Left renal pelvis (tissue), 4 donors: ENCODE measurements around the gene DAPK3. TPM values are rescaled to one million over a fixed set of nuclear protein-coding genes. Genes with fewer than 3 reads are reported as not detected.
"Not testable (repeated sequence)": the region's sequence is repeated elsewhere in the genome, so short reads cannot be mapped to it uniquely, and the experiment has no call there.

Experiments
- DNase-seq, 4 donors: peaks; one replicate each; pipeline ENCODE4 v3.0.0-alpha.2; 2013; ENCODE audit warnings: low read depth in 4 of 4, low spot score in 3 of 4
- polyA plus RNA-seq, 4 donors: library from polyadenylated mRNA; unstranded; fragments of 120-200 nt; gene quantifications; one replicate each; pipeline ENCODE4 v1.2.1, GENCODE V29; 2013; ENCODE audit not compliant: insufficient read length in 4 of 4

Gene DAPK3
- polyA plus RNA-seq, 4 donors = 36.6 to 48.0 (median 40.4) TPM

GRCh38 chr19:4007021-4007835 lies 36.3 kb upstream of the DAPK3 start, which contains the start of gene PIAS4:
PIAS4 (plus strand) TSS chr19:4007736; CDS start chr19:4007761, 25 bp downstream.
- DNase-seq = peak in 3 of 4 donors; percentile 93 to 94 (median 93)

GRCh38 chr19:4005436-4005835 lies 34.5 kb upstream of the DAPK3 start:
- DNase-seq = not testable (repeated sequence)

DNA sequence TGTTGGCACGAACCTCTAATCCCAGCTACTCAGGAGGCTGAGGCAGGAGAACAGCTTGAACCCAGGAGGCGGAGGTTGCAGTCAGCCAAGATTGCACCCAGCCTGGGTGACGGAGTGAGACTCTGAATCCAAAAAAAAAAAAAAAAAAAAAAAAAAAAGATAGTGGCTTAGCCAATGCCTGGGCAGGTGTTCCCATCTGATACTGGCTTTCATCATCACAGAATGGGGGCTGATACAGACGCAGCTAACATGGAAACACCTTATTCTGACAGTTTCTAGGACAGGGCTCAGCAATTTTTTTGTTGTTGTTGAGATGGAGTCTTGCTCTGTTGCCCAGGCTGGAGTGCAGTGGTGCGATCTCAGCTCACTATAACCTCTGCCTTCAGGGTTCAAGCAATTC lies 29.9 kb upstream of the DAPK3 start:
- not testable (repeated sequence) for DNase-seq

DNA sequence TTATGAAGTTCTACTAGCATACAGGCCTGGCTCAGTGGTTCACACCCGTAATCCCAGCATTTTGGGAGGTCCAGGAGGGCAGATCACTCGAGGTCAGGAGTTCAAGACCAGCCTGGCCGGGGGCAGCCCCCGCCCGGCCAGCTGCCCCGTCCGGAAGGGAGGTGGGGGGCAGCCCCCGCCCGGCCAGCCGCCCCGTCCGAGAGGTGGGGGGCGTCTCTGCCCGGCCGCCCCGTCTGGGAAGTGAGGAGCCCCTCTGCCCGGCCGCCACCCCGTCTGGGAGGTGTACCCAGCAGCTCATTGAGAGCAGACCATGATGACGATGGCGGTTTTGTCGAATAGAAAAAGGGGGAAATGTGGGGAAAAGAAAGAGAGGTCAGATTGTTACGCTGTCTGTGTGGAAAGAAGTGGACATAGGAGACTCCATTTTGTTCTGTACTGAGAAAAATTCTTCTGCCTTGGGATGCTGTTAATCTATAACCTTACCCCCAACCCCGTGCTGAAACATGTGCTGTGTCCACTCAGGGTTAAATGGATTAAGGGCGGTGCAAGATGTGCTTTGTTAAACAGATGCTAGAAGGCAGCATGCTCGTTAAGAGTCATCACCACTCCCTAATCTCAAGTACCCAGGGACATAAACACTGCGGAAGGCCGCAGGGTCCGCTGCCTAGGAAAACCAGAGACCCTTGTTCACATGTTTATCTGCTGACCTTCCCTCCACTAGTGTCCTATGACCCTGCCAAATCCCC lies 27.9 kb upstream of the DAPK3 start:
- DNase-seq = not testable (repeated sequence)

DNA sequence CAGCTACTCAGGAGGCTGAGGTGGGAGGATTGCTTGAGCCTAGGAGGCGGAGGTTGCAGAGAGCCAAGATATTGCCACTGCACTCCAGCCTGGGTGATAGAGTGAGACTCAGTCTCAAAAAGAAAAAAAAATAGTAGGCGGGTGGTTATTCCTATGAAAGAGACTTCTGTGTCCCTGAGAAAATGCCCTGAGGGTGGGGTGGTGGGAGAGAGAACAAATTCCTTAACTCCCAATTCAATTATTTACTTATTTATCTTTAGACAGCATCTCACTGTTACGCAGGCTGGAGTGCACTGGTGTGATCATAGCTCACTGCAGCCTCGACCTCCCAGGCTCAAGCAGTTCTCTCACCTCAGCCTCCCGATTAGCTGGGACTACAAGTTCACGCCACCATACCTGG lies 24.7 kb upstream of the DAPK3 start:
- DNase-seq = no peak

GRCh38 chr19:3990815-3991117 lies 19.9 kb upstream of the DAPK3 start:
- no peak for DNase-seq

- DNase-seq = peak in 2 of 4 donors; percentile 65 to 71
Measured at GRCh38 chr19:3987619-3988371, 16.9 kb upstream of the DAPK3 start.

DNA sequence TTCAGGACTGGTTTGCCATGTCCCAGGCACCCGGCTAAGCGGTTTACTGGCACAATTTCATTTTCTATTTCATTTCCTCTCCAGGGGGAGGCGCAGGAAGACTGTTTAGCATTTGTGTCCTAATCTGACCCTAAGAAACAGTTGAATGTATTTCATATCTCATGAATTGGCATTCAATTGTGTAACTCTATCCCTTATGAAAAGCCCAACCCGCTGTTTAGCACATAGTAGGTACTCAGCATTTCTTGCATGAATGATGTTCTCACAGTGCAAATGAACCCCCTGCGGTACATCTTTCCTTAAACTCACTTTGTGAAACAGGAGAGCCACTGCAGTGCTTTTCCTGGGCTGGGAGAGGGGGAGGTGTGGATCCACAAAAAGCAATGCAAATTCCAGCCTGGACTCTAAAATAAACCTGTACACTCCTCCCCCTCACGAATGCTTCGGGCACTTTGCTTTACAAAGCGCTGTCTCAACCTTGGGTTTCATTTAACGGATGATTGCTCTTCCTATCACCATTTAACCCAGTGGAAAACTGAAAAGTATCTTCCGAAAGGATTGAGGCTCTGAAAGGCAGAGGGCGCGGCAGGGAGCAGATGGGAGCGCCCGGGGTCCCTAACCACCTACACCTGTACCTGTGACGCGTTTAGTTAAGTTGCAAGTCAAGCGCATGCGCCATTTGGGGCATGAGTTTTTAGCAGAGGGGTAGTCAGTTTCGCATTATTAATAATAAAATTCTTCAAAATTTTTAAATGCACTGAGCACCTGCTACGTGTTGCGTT lies 15.6 kb upstream of the DAPK3 start:
- peak in 1 of 4 donors; percentile 73 for DNase-seq

- DNase-seq = no peak
Measured at GRCh38 chr19:3985643-3986259, 14.9 kb upstream of the DAPK3 start.

DNA sequence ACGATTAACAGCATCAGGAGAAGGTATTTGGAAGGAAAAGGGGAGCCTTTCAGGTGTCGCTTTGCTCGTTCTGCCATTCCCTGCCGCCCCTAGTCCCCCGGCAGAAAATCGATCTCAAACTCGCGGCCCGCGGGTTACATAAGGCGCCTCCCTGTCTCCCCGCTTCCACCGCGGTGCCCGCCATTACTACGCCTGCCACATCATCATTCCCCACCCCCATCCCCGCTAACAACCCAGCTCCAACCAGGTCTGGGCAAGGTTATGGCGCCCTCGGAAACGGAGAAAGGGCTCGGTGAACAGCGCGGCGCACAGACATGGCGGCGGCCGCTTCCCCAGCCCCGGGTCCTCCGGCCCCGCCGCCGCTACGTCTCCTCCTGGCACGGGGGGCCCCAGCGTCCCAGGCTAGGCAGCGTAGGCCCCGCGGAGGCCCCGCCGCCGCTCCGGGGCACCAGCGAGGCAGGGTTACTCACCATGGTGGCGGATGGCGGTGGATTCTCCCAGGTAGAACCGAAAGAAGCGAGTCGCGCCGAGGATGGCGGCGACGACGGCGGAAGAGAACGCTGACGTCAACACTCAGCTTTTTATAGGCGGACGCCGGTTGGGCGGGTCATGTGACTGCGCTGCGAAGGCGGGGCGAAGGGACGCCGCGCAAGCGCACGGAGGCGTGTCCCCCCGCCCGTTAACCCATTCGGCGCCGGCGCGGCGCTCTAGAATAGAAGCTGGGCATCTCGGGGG lies 14.2 kb upstream of the DAPK3 start, which contains the start of gene EEF2:
Gene EEF2, minus strand, starts transcription at position 556 of the 735 bp plus-strand sequence. Its CDS starts 83 bp downstream, at position 473.
- peak; percentile 79 to 89 (median 84) for DNase-seq

DNA sequence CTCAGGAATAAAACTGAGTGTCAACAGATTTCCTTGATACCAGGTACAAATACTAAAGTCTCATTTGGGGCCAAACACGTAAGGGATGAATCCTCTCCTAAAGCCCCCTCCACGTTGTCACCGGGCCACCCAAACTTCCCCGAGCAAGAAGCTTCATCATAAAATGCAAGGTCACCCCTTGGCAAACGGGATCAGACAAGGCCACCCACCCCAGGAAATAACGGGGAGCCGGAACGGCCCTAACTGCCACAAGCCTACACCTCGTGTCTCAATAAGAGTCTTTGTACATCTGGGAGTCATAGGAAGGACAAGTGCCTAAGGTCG lies 13.6 kb upstream of the DAPK3 start:
- no peak for DNase-seq

DNA sequence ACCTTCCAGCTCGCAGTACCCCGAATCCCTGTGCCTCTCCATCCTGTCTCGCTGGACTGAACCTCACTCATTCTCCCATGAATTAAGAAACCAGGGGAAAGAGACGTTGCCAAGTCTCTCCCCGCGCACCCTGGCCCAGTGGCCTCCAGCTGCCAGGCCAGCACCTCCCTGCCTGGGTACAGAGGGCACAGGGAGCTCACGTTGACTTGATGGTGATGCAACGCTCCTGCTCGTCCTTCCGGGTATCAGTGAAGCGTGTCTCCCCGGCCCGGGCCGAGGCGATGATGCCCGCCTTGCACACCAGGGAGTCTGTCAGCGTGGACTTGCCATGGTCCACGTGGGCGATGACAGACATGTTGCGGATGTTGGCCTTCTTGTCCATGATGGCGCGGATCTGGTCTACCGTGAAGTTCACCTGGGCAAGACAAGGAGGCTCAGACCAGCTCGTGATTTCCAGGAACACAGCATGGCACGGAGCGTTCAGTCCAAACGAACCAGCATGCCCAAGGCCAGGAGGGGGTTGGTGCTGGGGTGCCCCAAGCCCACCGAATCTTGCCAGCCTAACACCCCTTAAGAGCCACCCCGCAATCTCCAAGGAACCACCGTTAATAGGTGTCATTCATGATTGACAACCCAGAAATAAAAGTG lies 13.2 kb upstream of the DAPK3 start:
- DNase-seq = no peak

GRCh38 chr19:3983542-3983914 lies 12.6 kb upstream of the DAPK3 start:
- DNase-seq = no peak

DNA sequence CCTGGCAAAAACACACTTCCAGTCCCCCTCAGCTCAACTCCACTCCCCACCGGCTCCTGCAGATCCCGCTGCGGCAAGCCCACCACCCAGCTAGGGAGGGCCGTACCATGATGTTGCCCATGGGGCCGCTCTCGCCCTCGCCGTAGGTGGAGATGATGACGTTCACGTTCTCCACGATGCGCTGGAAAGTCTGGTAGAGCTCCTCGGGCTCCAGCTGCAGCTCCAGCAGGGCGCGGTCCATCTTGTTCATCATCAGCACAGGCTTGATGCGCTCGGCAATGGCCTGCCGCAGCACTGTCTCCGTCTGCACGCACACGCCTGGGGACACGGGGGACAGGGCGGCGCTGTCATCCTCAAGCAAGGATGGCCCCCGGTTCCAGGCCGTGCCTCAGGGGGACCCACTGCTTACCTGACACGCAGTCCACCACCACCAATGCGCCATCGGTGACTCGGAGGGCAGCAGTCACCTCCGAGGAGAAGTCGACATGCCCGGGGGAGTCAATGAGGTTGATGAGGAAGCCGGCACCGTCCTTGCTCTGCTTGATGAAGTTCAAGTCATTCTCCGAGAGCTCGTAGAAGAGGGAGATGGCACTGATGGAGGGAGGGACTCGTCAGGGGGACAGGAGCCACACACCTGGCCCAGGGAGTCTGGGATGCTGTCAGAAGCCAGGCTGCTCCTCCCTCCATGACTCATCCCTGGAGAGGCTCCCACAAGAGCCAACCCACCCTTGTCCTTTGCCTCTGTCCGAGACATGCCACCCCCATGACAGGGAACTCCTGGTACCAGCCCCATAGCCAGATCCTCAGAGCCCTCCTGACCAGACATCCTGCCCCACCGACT lies 12.0 kb upstream of the DAPK3 start:
- DNase-seq = no peak

- DNase-seq = no peak
Measured at GRCh38 chr19:3981736-3982681, 11.1 kb upstream of the DAPK3 start.

DNA sequence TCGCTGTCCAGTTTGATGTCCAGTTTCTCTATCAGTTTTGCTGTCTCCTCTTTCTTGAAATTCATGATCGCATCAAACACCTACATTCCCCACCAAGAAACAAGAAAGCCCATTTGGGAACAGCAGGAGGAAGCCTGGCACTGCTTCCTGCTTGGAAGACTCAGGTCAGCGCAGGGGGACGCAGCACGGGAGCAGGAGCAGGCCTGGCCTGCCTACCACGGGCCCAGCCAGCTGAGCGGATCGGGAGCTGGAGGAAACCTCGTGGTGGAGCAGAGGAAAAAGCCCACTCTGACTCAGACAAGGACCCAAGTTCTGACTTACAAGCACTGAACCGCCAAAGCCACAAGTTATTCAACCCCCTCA lies 10.5 kb upstream of the DAPK3 start:
- DNase-seq = no peak
